Thyroid gland (tissue), 4 donors: ENCODE data around the gene HYAL2.

Experiments
- CTCF ChIP-seq, 6 experiments: fragments of 200-600 bp in 3 of 6; fragments of 450-650 bp in 3 of 6; sonication (generic) in 3 of 6; IDR thresholded peaks; one replicate each; pipeline ENCODE4 v1.5.1; 2016 to 2019; ENCODE audit warnings: antibody characterized with exemption in 6 of 6, mild to moderate bottlenecking in 2 of 6, inconsistent platforms in 1 of 6, moderate library complexity in 1 of 6
- POLR2A ChIP-seq, 2 donors: fragments of 450-650 bp; IDR thresholded peaks; one replicate each; pipeline ENCODE4 v1.6.1; 2017; ENCODE audit warnings: antibody characterized with exemption in 2 of 2, mild to moderate bottlenecking in 2 of 2, moderate library complexity in 1 of 2

GRCh38 chr3:50314342-50314741 is 8.2 kb downstream of the HYAL2 start:
- no peak for TF ChIP-seq CTCF (IDR thresholded peaks at IDR 0.05)
- TF ChIP-seq POLR2A (IDR thresholded peaks at IDR 0.05): no peak
